NCI-H1436 treated with DMSO at 0.1 percent for 48 hours (cell line): Measurements from ENCODE around the gene RABGGTA.

Experiments used
- DNase-seq: peaks from one replicate; lab custom pipeline; 2025; lab: John Stamatoyannopoulos, UW

RABGGTA gene

GRCh38 chr14:24300326-24300980 is 29.1 kb upstream of the RABGGTA start:
- DNase-seq: no peak

DNA sequence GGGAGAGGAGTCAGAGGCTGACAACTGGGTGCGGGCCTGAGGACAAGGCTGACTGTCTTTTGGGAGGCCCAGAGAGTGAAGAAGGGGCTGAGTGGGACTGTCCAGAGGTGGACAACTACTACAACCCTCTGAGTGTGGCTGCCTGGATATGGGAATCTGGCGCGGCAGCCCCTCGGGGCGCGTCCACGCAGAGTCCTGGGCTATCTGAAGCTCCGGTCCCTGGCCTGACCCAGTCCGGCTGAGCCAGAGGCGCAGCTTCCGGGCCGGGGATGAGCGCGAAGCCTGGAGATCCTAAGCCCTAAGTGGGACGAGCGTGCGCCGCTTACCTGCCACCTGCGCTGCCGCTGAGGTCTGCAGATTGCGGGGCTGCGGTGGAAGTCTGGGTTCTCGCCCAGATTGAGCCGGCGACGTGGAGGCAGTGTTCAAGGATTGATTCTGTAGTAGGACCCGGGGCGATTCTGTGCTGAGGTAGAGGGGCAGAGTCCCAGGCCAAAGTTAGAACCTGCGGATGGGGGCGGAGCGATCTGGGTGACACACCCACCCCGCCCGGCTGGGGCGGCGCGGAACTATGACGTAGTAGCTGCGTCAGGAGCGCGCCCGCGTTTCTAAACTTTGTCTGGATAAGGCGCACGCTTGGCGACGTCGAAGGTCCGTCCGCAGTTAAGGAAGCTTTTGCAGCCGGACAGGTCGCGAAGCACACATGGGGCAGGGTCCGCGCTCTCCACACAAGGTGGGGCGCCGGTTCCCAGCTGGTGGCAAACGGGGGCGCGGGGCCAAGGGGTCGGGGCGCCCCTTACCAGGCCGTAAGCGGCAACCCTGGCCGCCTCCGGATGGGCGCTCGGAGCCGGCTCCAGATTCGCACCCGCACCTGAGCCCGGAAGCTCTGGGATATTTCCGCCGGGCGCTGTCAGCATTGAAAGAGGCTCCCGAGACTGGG is 28.1 kb upstream of the RABGGTA start, which contains the start of the genes DHRS1 and NOP9:
TSS of gene DHRS1 (minus strand) at position 526 of the 937 bp plus-strand sequence. CDS start 674 bp downstream, outside the sequence.
TSS of gene NOP9 (plus strand) at position 596 of the 937 bp plus-strand sequence. CDS start at position 701, 105 bp downstream.
- DNase-seq: no peak

DNA sequence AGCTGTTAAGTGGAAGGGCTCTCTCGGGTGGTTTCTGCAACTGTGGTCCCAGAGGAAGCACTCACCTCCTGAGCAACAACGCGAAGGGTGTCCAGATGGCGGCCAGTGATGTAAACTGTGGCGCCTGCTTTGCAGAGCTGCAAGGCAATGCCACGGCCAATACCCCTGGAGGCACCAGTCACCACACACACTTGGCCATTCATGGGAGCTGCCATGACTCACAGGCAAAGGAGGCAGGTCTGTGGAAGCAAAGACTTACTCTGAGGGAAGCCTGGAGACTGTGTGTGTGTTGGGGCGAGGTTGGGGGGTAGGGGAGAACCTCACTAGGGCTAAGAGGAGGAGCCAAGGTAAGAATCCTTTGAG is 27.5 kb upstream of the RABGGTA start:
- DNase-seq: no peak

DNA sequence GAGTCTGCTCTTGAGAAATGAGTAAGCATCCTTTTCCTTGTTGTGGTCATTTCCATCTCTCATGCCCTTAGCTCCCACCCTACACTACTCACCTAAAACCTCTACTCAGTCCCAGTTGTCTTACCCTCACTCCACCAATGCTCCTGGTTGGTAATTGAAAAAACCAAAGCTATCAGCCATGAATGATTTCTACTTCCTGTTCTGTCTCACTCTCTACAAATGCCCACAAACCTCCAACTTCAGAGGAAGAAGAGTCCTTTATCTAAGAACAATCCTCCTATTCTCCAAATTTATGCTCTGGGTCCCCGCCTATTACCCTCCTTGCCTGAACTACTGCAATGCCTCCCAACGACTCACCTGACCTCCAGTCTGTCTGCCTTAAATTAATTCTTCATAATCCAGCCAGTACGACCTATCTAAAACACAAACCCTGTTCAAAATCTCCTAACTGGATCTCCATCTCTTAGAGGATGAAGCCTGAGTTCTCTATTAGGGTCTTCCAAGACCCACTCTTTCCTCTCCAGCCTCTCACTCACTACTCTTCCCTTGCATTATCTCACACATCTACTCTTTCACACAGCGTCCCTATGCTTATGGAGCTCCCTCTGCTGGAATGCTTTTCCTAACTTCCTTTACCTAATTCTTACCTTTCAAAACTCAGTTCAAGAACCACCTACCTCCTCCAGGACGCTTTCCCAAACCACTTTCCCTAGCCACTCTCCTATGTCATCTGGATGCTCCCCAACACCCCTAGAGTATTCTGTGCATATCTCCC is 26.0 kb upstream of the RABGGTA start:
- no peak for DNase-seq

DNA sequence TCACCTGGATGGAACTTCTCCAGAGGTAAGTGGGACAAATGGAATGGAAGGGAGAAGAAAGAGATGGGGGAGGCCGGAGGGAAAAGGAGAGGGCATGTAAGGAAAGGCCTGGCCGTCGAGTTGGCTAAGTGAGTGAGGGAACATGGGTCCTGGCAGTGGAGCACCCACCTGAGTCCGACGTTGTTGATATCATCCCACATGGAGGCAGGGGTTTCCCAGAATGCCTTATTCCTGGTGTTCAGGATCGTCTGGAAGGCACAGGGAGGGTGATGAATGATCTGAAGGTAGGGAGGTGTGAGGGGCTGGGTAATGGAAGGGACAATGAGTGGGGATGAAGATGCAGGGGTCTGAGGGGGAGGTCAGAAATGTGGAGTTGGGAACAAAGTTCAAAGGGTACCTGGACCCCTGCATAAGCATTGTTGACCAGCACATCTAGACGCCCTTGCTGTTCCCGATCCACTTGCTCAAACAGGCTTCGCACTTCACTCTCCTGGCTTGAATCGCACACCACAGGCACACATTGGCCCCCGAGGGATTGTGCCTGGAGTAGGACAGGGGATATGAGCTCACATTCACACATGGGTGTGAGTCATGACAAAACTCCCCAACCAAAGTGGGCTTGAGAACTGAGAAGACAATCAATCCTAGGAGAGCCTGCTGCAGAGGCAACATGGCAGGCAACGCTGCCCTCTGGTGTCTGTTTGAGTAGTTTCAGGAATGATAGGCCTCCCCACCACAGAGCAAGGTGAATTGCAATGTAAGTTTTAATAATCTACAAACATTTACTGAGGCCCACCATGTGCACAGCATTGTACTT is 25.2 kb upstream of the RABGGTA start:
- DNase-seq: peak; percentile 21

- no peak for DNase-seq
Measured at GRCh38 chr14:24293525-24293924, 22.1 kb upstream of the RABGGTA start.

DNA sequence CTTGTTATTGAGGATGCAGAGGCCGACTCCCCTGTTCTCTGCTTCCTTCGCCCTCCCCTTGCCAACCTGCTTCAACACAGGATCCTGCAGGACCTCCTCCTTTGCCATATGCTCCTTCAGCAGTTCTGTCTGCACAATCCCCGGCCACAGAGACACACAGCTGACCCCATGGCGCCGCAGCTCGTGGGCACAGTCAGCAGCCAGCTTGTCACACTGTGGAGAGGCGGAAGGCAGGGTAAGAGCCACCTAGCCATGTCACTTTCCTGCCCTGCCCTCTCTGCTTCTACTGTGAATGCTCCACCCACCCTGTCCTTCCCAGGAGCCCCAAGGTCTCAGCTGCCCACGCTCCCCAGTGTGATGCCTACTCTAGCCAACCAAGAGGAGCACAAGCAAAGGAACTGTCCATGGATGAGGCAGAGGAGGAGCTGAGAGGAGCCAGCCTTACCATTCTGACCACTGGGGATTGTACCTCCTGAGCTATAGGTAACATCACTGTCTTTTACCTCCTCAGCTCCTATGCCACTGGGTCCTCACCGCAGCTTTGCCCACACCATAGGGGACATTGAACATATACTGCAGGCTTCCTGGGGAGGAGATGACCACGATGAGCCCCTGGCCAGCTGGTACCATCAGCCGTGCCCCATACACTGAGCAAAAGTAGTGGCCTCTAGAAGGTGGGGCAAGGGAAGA is 20.9 kb upstream of the RABGGTA start:
- DNase-seq: no peak

GRCh38 chr14:24291446-24292117 is 20.2 kb upstream of the RABGGTA start:
- DNase-seq: no peak

GRCh38 chr14:24290746-24291145 is 19.3 kb upstream of the RABGGTA start:
- no peak for DNase-seq

DNA sequence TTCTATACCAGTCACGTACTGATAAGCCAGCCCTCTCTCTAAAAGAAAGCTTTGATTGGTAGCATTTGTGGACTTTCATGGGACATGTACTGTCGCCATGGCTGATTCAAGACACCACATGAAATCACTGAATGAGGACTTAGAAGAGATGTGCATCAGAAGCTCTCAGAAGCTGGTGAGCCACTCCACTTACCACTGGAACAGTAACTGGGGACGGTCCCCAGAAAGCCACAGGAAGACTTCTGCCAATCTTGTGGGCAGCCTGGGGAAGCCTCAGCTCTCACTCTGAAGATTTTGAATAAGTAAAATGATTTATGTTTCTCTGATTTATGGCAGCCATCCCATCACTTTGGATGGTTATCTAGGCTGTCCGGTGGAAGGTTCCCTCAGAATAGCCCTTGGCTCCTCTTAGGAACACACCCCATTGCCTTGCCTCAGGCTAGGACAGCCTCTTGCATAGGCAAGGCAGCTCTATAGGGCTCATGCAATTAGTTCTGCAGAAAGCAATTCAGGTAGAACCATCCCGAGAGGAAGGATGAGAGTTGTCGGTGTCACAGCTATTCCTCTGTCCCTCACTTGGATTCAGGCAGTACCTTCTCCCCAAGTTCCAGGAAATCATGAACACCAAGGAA is 18.4 kb upstream of the RABGGTA start:
- DNase-seq: no peak

DNA sequence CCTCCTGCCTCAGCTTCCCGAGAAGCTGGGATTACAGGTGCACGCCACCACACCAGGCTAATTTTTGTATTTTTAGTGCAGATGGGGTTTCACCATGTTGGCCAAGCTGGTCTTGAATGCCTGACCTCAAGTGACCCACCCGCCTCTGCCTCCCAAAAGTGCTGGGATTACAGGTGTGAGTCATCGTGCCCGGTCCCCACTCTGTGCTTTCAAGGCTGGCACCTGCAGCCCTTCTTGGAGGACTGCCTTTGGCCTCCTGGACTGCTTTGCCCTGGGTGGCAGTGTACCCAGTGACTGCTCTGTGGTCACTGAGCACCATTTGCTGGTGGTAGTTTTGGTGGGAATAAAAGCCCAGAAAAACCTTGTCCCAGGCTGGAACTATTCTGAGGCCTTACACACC is 15.6 kb upstream of the RABGGTA start:
- DNase-seq: no peak

- DNase-seq: no peak
Measured at GRCh38 chr14:24285351-24285750, 14.0 kb upstream of the RABGGTA start.

- DNase-seq: no peak
Measured at GRCh38 chr14:24284501-24285035, 13.2 kb upstream of the RABGGTA start.

DNA sequence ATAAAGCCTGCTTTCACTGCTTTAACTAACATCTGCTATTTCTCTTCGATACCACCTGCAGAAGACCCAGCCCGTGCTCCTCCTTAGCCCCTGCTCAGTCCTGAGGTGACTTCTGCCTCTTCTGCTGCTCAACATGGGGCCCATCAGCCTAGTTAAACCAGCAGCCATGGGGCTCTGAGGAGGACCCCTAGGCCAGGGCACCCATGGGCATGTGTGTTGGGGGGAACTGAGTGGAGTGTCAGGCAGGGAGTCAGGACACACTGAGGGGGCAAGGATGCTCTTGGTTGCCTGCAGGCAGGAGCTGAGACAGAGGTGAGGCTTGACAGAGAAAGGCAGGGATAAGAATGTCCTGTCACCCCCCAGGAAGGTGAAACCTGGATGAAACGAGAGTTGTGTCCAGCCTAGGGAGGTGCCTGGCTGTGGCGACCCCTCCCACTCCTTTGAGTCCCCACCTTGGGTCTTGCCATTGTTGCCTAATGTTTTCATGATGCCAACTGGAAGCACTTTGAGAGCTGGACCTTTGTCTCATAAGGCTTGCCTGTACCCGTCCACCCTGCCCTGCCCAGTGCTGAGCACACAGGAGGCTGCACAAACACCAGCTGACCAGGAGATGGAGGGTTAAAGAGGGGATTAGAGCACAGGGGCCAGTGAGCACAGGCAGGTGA is 12.5 kb upstream of the RABGGTA start:
- no peak for DNase-seq

DNA sequence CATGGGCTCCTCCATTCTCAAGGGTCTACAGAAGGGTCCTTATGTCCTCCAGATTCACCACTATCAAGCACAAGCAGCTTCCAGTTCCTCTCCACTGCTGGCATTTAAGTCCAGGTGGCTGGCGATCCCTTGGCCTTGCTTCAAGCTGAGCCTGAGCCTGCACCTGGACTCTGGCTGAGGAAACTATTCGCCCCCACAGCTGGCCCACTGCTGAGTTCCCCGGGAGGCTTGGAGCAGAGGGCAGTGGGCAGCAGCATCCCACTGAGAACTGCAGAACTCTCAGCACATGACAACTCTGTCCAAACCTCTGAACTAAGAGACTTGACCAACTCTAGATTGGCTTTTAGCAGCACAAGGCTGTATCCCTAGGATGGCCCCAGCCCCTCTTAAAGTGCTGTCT is 11.3 kb upstream of the RABGGTA start:
- DNase-seq: no peak

- no peak for DNase-seq
Measured at GRCh38 chr14:24281636-24282035, 10.2 kb upstream of the RABGGTA start.

GRCh38 chr14:24280797-24281460 is 9.5 kb upstream of the RABGGTA start:
- DNase-seq: no peak
